M059J (cell line): ENCODE measurements around the gene MYH7B. TPM values are rescaled to one million over a fixed set of nuclear protein-coding genes. Genes with fewer than 3 reads are reported as not detected.

ENCODE experiments used
- DNase-seq: peaks from one replicate; pipeline ENCODE4 v3.0.0-alpha.2; 2012; ENCODE audit warnings: low read depth
- total RNA-seq: library from RNA; depleted of rRNA; stranded (reverse); fragments of >200 nt; shearing (Covaris generic); gene quantifications from 2 replicates; pipeline ENCODE4 v1.2.3, GENCODE V29; 2014; rRNA removed

The MYH7B gene
- total RNA-seq, 1 experiment from 2014 or later = 0.05 TPM

GRCh38 chr20:35004749-35005462 is 49.2 kb downstream of the MYH7B start:
- DNase-seq = no peak

Other genes with a start within 250 kb of the MYH7B start
- 7.5 and 14.5 TPM in 2 replicates for gene NCOA6, start 130.2 kb upstream of the MYH7B start, total RNA-seq
- 2.1 and 2.6 TPM in 2 replicates for gene GGT7, start 83.0 kb upstream of the MYH7B start, total RNA-seq
- gene ACSS2, start 79.3 kb upstream of the MYH7B start, total RNA-seq = 26.0 and 34.2 TPM in 2 replicates
- 112 and 121 TPM in 2 replicates for gene GSS, start 62 bp upstream of the MYH7B start, total RNA-seq
- gene TRPC4AP, start 136.9 kb downstream of the MYH7B start, total RNA-seq = 90.6 and 94.4 TPM in 2 replicates
- 54.5 and 80.3 TPM in 2 replicates for gene EDEM2, start 191.5 kb downstream of the MYH7B start, total RNA-seq
- gene PROCR, start 216.2 kb downstream of the MYH7B start, total RNA-seq = 58.9 and 60.0 TPM in 2 replicates